GM12892 (cell line): ENCODE results near the gene C4orf50.

Experiments used
- POLR2A ChIP-seq: IDR thresholded peaks from 2 replicates; pipeline ENCODE4 v1.6.1; 2011; ENCODE audit warnings: low read depth, low read length, control low read depth
- POLR2AphosphoS5 ChIP-seq: IDR thresholded peaks from 2 replicates; pipeline ENCODE4 v1.6.1; 2011; ENCODE audit warnings: low read depth, low read length, control low read depth
- TAF1 ChIP-seq: IDR thresholded peaks from 2 replicates; pipeline ENCODE4 v1.6.1; 2011; ENCODE audit warnings: low read depth, mild to moderate bottlenecking, control low read depth, low read length, borderline replicate concordance

GRCh38 chr4:6049985-6050384, 31.8 kb upstream of the C4orf50 start:
- TF ChIP-seq TAF1, result no peak
- TF ChIP-seq POLR2AphosphoS5, result no peak
- no peak for TF ChIP-seq POLR2A
